SK-N-SH (cell line): ENCODE measurements around the gene ZC3H18.

Experiments
- CTCF ChIP-seq: fragments of 200-600 bp; sonication (generic); IDR thresholded peaks from 2 replicates; pipeline ENCODE4 v1.6.1; 2017; ENCODE audit warnings: antibody characterized with exemption, mild to moderate bottlenecking, moderate library complexity
- EP300 ChIP-seq, 2 experiments: IDR thresholded peaks; 2 replicates each; pipeline versions ENCODE4 v1.4.0 to v1.6.1; 2012; ENCODE audit warnings: borderline replicate concordance in 1 of 2, low read depth in 1 of 2, low read length in 1 of 2
- JUND ChIP-seq: IDR thresholded peaks from 2 replicates; pipeline ENCODE4 v1.4.0; 2012

- TF ChIP-seq JUND (no peak), CTCF (no peak), EP300 (IDR thresholded peaks at IDR 0.05; ENCODE audit: borderline replicate concordance in 1 of 2, low read depth in 1 of 2, low read length in 1 of 2) (no peak)
Measured at GRCh38 chr16:88577166-88577565, 7.0 kb downstream of the ZC3H18 start.
